ENCODE measurements around the gene FRMD4A. TPM values are rescaled to one million over a fixed set of nuclear protein-coding genes. Genes with fewer than 3 reads are reported as not detected.

Gene FRMD4A
- total RNA-seq, 1 donor from 2014 or later: 34.6 TPM

- H3K4me3 ChIP-seq (ENCODE audit: low read depth, low read length): no peak overlapping the region
- TF ChIP-seq CTCF (conservative IDR thresholded peaks at IDR 0.05; ENCODE audit: low read depth, low read length): no peak
- DNase-seq (ENCODE audit: low read depth): no peak
These were observed 436.8 kb downstream of the FRMD4A start for GRCh38 chr10:13893926-13894325.

- no peak for DNase-seq (ENCODE audit: low read depth)
- no peak for TF ChIP-seq CTCF (conservative IDR thresholded peaks at IDR 0.05; ENCODE audit: low read depth, low read length)
These were observed 437.9 kb downstream of the FRMD4A start for GRCh38 chr10:13892871-13893270.

GRCh38 chr10:13892001-13892491 is 438.7 kb downstream of the FRMD4A start:
- no peak for TF ChIP-seq CTCF (conservative IDR thresholded peaks at IDR 0.05; ENCODE audit: low read depth, low read length)
- peak overlapping the region; percentile 40 for H3K4me3 ChIP-seq (ENCODE audit: low read depth, low read length)
- DNase-seq (ENCODE audit: low read depth): no peak

More at GRCh38 chr10:13892871-13893270, 437.9 kb downstream of the FRMD4A start:
- H3K4me3 ChIP-seq (ENCODE audit: low read depth, low read length): no peak overlapping the region

- DNase-seq (ENCODE audit: low read depth): no peak
- TF ChIP-seq CTCF (conservative IDR thresholded peaks at IDR 0.05; ENCODE audit: low read depth, low read length): no peak
These were observed 439.4 kb downstream of the FRMD4A start for GRCh38 chr10:13891128-13892000.

GRCh38 chr10:13890233-13891127 is 440.2 kb downstream of the FRMD4A start:
- peak overlapping the region; percentile 57 for H3K4me3 ChIP-seq (ENCODE audit: low read depth, low read length)
- TF ChIP-seq CTCF (conservative IDR thresholded peaks at IDR 0.05; ENCODE audit: low read depth, low read length): no peak
- DNase-seq (ENCODE audit: low read depth): no peak

More at GRCh38 chr10:13891128-13892000, 439.4 kb downstream of the FRMD4A start:
- peak overlapping the region; percentile 57 for H3K4me3 ChIP-seq (ENCODE audit: low read depth, low read length)

- no peak for DNase-seq (ENCODE audit: low read depth)
- TF ChIP-seq CTCF (conservative IDR thresholded peaks at IDR 0.05; ENCODE audit: low read depth, low read length): no peak
- no peak overlapping the region for H3K4me3 ChIP-seq (ENCODE audit: low read depth, low read length)
These were observed 443.0 kb downstream of the FRMD4A start for GRCh38 chr10:13887761-13888160.

All from epithelial cell of proximal tubule (primary cell).